ENCODE data around the gene GIGYF2.

GIGYF2 gene

DNA sequence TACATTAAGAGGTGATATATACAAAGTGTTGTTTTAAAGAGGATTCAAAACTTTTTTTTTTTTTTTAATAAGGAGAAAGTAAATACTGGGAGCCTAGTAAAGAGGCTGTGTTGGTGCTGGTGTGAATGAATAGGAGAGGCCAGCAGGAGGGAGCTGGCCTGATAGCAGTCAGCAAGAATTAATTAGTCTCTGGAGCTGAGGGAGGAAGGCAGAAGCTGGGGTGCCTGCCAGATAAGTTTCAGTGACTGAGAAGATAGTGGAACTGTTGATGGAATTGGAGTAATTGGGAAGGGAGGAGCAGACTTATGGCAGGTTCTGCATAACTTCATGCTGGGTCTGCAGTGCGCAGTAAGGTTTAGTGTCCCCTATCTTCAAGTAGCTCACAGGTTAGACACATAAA is 136.7 kb downstream of the GIGYF2 start:
- POLR2A ChIA-PET = no interaction called here
- DNase-seq (ENCODE audit: low read depth, low spot score) = no peak
- CTCF ChIA-PET = interaction anchor here (0.9 to 1.8 kb wide), 3 partner anchors 9 to 220 kb away, joined by 3 to 4 read pairs (median 3); no protein-coding TSS in a partner anchor
- TF ChIP-seq, protein P1, sequence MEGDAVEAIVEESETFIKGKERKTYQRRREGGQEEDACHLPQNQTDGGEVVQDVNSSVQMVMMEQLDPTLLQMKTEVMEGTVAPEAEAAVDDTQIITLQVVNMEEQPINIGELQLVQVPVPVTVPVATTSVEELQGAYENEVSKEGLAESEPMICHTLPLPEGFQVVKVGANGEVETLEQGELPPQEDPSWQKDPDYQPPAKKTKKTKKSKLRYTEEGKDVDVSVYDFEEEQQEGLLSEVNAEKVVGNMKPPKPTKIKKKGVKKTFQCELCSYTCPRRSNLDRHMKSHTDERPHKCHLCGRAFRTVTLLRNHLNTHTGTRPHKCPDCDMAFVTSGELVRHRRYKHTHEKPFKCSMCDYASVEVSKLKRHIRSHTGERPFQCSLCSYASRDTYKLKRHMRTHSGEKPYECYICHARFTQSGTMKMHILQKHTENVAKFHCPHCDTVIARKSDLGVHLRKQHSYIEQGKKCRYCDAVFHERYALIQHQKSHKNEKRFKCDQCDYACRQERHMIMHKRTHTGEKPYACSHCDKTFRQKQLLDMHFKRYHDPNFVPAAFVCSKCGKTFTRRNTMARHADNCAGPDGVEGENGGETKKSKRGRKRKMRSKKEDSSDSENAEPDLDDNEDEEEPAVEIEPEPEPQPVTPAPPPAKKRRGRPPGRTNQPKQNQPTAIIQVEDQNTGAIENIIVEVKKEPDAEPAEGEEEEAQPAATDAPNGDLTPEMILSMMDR (IDR thresholded peaks at IDR 0.05; ENCODE audit: insufficient read depth, low read length, missing control alignments) = no peak
- no peak overlapping the region for H3K4me3 ChIP-seq (ENCODE audit: low read depth, low read length)

DNA sequence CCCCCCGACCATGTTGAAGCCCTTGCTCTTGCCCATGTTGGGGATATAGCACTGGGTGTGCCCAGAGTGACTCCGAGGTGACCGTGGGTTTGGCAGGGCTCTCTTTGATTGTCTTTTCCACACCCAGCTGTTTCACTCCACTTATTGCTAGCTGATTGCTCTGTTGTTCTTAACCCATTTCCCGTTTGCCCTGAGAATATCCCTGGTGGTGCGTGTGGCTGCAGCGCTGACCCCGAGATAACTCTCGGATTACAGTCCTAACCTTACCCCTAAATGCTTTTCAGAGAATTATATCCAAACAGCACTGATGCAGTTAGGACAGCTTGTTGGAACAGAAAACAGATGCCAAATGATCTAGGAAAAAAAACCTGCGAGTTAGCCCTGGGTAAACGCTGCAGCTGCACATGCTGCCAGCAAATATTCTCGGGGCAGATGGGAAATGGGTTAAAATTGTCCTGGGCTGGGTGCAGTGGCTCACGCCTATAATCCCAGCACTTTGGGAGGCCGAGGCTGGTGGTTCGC is 138.6 kb downstream of the GIGYF2 start:
- no peak for DNase-seq (ENCODE audit: low read depth, low spot score)
- ChIA-PET CTCF (interaction anchor here (1.2 to 3.7 kb wide), 2 partner anchors 17 to 415 kb away, joined by 5 to 13 read pairs; no protein-coding TSS in a partner anchor), POLR2A (no interaction called here)
- no peak overlapping the region for H3K4me3 ChIP-seq (ENCODE audit: low read depth, low read length)
- TF ChIP-seq, protein P1 (IDR thresholded peaks at IDR 0.05; ENCODE audit: insufficient read depth, low read length, missing control alignments) = no peak

DNA sequence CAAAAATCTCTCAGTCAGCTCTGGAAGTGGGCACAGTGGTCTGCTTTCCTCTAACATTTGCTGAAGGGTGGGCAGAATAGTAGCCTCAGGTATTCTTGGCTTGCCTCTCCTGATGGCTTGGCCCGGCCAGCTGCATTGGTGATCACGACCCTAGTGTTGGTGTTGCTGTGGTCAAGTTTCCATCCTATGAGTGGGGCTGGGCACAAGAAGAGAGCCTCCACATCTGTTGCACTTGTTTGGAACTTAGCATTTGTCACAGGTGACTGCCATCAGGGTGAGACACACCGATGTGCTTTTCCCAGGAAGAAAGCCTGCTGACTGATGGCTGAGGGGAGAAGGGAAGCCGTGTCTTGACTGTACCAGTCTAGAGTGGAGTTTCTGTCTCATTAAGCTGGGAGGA is 139.8 kb downstream of the GIGYF2 start:
- ChIA-PET CTCF (interaction anchor here (0.6 to 3.7 kb wide), 5 partner anchors 14 to 417 kb away, joined by 3 to 13 read pairs (median 3); partner anchors contain the start of gene ATG16L1), POLR2A (no interaction called here)
- TF ChIP-seq, protein P1 (IDR thresholded peaks at IDR 0.05; ENCODE audit: insufficient read depth, low read length, missing control alignments) = no peak
- no peak overlapping the region for H3K4me3 ChIP-seq (ENCODE audit: low read depth, low read length)
- DNase-seq (ENCODE audit: low read depth, low spot score) = no peak

DNA sequence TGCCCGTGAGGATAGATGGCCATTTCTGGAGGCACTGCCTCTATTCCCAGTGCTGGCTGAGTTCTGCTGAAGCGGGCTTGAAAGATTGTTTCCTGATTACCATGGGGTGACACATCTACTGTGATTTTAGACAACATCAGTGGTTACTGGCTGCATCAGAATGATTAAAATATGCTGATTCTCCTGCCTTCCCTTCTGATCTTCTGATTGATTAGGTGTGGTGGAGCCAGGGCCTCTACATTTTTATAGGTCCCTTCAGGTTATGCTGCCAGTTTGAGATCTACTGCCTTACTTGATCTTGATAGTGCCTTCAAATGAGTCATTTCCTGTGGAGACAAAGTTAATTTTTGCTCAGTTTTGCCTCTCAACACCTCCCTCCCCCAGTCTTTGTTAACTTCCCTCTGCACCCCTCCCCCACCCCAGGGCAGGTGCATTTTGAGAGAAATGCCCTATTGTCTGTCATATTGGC is 141.3 kb downstream of the GIGYF2 start:
- no peak overlapping the region for H3K4me3 ChIP-seq (ENCODE audit: low read depth, low read length)
- TF ChIP-seq, protein P1 (IDR thresholded peaks at IDR 0.05; ENCODE audit: insufficient read depth, low read length, missing control alignments) = no peak

DNA sequence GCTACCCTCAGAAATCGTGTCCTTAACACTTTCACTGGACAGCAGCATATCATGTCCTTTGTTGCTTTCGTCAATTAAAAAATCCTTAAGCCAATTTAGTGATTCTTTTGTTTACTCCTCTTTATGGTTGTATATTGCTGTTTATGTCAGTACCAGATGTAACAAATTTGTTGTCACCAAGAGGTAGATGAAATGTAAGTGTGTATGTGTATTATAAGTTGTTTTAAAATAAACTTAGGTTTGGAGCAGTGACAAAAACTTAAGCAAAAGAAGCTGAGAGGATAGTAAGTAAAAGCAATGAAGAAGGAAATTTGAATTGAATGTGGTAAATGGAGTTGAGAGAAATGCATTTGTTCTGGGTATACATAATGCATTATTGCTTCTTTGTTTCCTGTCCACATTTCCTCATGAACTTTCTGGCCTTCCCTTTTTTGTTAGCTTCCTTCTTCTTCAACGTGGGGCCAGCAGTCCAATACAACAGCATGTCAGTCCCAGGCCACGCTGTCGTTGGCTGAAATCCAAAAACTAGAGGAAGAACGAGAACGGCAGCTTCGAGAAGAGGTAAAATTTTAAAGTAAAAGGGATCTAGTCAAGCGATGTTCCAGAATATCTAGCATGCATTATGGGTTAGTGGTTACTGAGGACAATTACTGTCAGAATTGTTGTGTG is 142.4 kb downstream of the GIGYF2 start:
- TF ChIP-seq, protein P1 (IDR thresholded peaks at IDR 0.05; ENCODE audit: insufficient read depth, low read length, missing control alignments) = no peak
- no peak for DNase-seq (ENCODE audit: low read depth, low spot score)
- ChIA-PET POLR2A (no interaction called here), CTCF (interaction anchor here (1.1 to 6.4 kb wide), 2 partner anchors 14 to 411 kb away, joined by 3 to 33 read pairs; no protein-coding TSS in a partner anchor)
- no peak overlapping the region for H3K4me3 ChIP-seq (ENCODE audit: low read depth, low read length)

More for the DNA sequence above, 141.3 kb downstream of the GIGYF2 start:
- POLR2A ChIA-PET = no interaction called here
- CTCF ChIA-PET = interaction anchor here (1.1 to 6.4 kb wide), 4 partner anchors 13 to 412 kb away, joined by 3 to 33 read pairs (median 8); no protein-coding TSS in a partner anchor
- DNase-seq (ENCODE audit: low read depth, low spot score) = no peak

DNA sequence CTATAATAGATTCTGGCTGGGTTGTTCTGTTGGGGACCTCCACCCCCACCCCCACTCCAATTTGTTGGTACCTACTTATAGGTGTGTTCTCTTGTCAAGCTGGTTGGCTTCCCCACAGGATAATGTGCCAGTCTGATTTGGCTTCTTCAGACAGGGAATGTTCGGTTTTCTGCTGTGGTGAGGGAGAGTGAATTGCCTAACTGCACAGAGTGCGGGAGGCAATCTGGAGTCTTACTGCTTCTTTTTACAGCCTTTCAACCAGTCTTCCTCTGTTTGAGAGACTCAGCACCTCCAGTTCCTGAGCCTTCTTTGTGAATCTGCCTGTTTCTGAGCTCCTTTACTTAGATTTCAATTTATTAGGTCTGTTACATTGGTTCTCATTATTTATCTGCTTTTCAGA is 145.6 kb downstream of the GIGYF2 start:
- TF ChIP-seq, protein P1 (IDR thresholded peaks at IDR 0.05; ENCODE audit: insufficient read depth, low read length, missing control alignments) = no peak
- CTCF ChIA-PET = interaction anchor here (0.6 to 6.4 kb wide), 5 partner anchors 9 to 232 kb away, joined by 3 to 33 read pairs (median 4); no protein-coding TSS in a partner anchor
- no peak for DNase-seq (ENCODE audit: low read depth, low spot score)
- H3K4me3 ChIP-seq (ENCODE audit: low read depth, low read length) = no peak overlapping the region
- POLR2A ChIA-PET = no interaction called here
